Pulmonary artery endothelial cell (primary cell): ENCODE results near the gene SERTAD3. TPM values are rescaled to one million over a fixed set of nuclear protein-coding genes. Genes with fewer than 3 reads are reported as not detected.
A peak's percentile ranks its signal among the peaks of the same experiment; 100 is the strongest.
"Not testable (repeated sequence)": the region's sequence is repeated elsewhere in the genome, so short reads cannot be mapped to it uniquely, and the experiment has no call there.

ENCODE experiments used
- DNase-seq: peaks from one replicate; pipeline ENCODE4 v3.0.0-alpha.2; 2011; ENCODE audit warnings: low read depth, low spot score
- total RNA-seq: library from RNA; depleted of rRNA; stranded (reverse); fragments of >200 nt; gene quantifications from 2 replicates; pipeline ENCODE4 v1.2.3, GENCODE V29; 2014

Gene SERTAD3
- total RNA-seq, 1 donor from 2014 or later = 17.1 TPM

DNA sequence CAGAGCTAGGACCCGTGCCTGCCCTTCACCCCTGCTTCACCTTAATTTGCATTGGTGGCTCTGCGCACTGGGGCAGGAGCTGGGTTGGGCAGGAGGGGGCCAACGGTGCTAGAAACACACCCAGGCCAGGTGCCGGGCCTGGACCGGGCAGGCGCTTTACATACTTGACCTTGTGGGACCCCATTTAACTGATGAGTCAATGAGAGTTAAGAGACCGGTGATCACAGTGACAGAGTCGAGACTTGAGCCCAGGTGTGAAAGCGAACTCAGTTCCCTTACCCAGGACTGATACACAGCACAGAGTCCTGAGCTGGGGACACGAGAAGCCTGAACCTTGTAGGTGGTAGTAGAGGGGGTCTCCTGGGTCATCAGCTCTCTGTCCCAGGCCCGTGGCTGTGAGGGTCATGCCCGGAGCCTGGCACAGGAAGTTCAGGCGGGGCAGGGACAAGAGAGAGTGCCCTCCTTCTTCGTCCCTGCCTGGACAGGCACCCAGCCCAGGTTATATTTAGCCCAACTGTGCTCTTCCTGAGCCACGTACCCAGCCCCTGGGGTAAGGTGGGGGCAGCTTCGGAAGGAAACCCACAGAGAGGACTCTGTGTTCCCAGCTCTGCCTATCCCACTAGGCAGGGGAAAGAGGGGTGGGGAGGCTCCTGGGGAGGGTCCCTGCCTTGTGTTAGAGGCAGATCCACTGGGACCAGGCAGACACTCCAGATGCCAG, 32.9 kb downstream of the SERTAD3 start:
- DNase-seq = no peak

DNA sequence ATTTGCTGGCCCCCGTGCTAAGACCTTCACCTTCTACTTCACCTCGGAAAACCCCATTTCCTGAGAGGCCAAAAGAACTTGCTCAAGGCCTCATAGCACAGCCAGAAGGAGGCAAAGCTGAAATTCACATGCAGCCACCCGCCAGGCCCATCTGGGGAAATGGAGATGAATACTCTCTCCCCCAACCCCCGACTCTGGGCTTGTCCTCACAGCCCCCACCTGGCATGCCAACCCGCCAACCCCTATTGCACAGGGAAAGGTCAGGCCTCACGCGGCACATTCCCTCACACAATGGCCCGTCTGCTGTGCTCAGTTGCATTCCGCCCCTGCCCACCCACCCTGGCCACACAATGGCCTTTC, 34.1 kb downstream of the SERTAD3 start:
- no peak for DNase-seq

DNA sequence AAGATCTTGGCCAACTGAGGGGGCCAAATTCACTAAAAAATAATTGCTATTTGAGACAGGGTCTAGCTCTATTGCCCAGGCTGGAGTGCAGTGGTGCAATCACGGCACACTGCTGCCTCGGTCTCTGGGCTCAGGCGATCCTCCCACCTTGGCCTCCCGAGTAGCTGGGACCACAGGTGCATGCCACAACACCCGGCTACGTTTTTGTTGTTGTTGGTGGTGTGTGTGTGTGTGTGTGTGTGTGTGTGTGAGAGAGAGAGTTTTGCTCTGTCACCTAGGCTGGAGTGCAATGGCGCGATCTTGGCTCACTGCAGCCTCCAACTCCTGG, 35.6 kb downstream of the SERTAD3 start:
- DNase-seq = not testable (repeated sequence)

DNA sequence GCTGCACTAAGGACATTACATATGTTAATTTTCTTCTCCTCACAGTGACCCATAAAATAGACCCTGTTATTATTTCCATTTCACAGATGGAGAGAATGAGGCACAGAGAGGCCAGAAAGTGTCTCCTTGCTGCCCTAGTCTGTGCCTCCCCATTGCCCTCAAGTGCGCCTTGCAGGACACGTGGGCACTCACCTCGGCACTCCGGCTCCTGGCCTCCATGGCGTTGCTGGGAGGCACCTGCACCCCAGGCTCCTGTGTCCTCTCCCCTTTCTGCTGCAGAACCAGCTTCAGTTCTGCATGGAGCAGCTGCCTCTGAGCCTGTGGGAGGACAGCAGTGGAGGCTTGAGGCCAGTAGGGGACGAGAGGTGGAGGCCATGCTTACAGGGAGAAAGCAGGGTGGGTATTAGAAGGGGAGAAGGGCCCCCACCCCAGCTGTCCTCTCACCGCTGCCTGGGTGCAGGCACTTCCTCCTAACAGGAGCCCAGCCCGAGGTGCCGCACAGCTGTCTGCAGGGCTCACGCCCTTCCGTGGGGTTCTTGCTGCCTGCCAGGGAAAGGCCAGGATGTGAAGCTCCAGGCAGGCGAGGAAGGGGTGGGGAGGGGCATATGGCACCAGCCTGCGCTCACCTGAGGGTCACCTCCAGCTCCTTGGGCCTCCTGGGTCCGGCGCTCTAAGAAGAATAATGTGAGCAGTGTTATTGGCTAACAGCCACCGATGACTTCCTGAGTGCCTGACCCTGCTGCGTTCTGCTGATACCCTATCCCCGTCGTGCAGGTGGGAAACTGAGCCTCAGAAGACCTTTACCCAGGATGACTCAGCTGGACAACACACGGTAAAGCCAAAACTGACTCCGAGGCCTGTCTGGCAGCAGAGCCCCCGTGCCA, 36.2 kb downstream of the SERTAD3 start:
- no peak for DNase-seq

DNA sequence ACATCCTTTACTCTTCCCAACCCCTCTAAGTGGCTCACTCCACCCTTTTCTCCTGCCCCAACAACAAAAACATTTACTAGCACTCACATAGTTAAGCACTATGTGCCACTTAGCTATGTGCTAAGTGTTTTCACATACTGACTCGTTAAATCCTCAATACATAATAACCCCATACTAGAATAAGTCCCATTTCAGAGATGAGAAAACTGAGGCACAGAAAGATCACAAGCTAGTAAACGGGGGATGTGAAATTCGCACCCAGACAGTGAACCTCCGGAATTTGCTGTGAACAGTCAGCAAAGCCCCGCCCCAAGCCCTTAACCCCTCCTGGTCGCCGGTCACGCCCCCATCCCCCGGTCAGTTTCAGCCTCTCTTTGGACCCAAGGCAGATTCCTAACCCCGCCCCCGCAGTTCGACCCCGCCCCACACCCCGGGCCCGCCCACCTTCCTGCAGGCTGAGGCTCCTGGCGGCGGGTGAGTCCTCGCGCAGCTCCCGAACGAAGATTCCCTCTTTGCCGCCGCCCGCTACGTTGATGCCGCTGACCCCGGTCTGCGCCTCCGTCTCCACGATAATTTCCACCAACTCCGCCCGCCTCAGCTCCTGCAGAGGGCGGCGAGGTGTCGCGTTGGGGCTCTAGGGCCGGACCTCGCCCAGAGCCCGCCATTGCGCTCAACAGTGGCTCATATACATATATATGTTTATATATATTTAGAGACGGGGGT, 40.7 kb downstream of the SERTAD3 start:
- peak; percentile 66 for DNase-seq

DNA sequence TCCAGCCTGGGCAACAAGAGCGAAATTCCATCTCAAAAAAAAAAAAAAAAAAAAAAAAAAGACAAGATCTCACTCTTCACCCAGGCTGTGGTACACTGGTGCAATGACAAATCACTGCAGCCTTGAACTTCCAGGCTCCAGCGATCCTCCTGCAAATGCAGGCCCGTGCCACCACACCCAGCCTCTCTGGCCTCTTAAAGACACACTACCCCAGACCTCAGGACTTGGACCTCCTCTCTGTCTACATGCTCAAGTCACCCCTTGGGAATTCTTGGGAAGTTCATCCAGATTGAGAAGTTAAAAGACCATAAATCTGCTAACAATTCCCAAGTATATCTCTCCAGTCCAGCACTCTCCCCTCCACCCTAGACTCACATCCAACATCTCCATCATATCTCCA, 43.6 kb downstream of the SERTAD3 start:
- DNase-seq = no peak

DNA sequence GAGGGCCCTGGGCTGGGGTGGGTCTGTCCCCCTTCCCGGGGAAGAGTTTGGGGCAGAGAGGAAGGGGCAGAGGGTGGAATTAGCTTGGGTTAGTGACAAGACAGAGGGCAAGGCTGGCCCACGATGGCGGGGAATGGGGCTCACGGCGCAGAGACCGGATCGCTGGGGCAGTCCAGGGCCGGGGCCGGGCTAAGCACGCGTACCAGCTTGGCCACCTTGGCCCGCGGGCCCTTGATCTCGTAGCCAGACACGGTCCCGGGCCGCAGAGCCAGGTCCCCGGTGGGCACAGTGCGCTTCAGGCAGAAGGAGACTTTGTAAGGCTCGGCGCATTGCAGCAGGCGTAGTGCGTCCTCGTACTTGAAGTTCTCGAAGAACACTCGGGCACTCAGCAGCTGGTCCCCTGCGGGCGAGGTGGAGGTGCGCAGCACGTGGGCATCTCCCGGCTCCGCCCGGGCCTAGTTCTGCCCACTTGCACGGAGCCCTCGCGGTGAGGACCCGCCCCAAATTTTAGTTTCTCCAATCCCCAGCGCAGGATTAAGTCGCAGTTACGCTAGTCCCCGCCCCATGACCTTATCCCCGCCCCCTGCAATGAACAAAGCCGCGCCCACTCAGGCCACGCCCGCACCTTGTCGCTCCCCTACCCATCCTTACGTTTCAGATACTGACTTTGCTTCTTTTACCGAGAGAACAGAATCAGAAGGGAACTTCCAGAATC, 45.6 kb downstream of the SERTAD3 start:
- DNase-seq = no peak

DNA sequence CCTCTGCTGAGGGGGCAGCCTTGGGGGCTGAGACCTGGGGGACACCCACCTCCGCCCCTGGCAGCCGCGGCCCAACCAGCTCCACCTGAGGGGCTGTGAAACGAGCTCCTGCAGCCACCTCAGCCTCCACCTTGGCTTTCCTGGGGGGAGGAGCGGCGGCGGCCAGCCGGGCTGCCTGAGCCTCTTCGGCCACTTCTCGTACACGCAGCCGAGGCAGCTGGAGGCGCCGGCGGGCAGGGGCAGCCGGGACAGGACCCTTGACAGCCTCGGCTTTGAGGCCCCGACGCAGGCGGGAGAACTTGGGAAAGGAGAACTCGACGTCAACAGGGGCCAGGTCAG, 46.6 kb downstream of the SERTAD3 start:
- DNase-seq = no peak

DNA sequence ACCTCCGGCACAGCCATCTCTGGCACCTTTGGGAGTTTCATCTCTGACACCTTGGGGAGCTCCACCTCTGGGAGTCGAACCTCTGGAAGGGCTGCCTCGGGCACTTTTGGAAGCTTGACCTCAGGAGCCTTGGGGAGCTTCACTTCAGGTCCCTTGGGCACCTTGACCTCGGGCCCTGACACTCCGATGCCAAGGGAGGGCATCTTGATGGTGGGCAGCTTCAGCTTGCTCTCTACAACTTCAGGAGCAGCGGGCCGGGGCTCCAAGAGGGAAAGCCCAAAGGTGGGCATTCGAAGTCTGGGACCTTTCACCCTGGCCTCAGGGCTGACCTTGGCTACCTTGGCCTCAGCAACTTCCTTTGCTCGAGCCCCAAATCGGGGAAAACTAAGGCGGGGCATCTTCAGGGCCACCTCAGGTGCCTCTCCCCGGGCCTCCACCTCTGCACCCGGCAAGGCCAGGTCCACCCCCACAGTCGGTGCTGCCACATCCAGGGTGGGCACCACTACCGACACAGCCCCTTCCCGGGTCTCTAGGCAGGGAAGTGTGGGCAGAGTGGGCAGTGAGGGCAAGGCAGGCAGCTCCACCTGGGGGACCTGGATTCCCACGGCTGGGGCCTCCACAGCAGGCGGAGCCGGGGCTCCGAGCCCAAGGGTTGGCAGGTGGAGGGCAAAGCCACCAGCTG, 47.1 kb downstream of the SERTAD3 start:
- no peak for DNase-seq

DNA sequence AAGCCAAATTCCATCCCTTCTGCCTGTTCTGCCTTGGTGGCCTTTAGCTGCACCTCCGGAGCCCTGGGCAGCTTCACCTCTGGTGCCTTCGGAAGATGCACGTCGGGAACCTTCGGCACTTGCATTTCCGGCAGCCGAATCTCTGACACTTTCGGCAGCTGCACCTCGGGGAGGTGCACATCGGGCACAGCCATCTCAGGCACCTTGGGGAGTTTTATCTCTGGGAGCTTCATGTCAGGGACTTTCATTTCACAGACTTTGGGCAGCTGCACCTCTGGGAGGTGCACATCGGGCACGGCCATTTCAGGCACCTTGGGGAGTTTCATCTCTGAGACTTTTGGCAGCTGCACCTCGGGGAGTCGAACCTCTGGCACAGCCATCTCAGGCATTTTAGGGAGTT, 48.2 kb downstream of the SERTAD3 start:
- no peak for DNase-seq

DNA sequence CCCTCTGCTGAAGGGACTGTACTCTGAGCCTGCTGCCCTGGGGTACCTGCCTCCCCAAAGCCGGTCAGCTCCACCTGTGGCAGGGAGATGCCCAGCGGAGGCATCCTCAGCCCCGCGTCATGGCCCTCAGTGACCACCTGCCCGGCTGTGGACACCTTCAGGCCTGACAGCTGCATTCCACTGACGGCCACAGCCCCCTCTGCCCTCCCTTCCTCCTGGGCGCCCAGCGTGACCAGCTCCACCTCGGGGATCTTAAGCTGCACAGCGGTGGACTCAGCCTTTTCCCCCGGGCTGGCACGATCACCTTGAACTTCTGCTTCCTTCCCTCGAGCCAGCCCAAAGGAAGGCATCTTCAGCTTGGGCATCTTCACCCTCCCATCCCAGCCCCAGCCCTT, 49.3 kb downstream of the SERTAD3 start:
- DNase-seq = no peak

DNA sequence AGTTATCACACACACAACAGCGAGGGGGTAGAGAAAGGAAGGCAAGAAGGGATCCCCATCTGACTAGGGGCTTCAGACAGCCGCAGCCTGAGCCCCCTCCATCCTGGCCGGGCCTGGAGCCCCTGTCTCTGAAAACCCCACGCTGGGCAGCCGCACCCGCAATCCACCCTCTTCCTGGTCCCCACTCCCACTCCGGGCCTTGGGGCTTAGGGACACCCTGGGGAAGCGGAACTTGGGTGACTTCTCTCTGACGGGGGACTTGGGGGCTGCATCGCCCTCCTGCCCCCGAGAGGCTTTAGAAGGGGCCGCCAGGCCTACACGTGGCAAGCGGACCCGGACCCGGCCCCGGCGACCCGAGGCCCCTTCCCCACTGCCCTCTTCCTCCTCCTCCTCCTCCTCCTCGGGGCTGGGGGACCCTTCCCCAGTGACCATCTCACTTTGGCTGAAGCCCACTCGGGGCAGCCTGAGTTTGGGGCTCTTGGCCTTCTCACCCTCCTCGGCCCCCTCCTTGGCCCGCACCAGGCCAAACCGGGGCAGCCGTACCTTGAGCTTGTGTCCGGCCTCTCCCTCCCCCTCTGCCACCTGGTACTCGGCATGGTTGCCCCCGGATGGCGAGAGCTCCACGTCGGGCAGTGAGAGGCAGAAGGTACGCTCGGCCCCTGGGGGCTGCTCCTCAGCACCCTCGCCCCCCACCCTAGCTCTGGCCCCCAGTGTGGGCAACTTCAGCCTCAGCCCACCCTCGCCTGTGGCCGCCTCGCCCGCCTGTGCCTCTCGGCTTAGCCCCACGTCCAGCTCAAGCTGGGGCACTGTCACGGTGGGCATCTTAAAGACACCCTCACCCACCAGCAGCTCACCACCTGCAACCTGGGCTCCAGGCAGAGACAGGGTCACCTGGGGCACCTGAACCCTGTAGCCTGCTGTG, 50.0 kb downstream of the SERTAD3 start:
- DNase-seq = no peak

DNA sequence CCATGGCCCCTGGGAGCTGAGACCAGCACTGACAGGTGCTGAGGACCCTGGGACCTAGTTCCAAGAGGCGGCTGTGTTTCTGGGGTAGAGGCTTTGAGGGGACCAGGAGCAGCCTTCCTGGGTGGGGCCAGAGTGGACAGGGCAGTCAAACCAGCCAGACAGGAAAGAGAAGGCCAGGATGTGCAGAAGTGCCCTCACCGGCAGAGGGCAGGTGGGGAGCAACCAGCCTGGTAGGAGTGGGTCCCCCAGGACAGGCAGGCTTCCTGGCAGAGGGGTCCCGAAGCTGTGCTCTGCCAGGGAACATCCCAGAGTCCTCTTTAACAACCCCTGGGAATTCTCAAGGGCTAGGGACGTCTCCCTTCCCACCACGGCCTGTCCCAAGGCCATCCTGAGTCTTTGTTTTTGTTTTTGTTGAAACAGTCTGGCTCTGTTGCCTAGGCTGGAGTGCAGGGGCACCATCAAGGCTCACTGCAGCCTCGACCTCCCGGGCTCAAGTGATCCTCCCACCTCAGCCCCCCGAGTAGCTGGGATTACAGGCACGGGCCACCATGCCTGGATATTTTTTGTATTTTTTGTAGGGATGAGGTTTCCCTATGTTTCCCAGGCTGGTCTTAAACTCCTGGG, 51.1 kb downstream of the SERTAD3 start:
- no peak for DNase-seq

DNA sequence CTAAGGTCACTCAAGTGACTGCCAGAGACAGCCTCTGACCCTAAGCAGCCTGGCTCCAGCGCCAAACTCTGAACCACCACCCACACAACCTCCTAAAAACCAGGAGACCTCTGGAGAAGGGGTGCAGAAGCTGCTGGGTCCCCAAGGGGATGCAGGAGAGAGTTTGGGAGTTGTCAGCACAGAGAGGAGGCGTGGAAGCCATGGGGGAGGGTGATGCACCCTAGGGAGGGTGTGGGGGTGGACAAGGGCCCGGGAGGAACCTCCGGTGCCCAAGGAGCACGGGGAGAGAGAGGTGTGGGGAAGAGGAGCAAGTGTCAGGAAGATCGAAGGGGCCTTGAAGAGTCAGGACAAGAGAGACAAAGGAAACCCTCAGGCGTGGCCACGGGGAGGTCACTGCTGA, 52.0 kb downstream of the SERTAD3 start:
- DNase-seq = no peak

Other genes with a start within 250 kb of the SERTAD3 start
- gene TTC9B, start 226.0 kb downstream of the SERTAD3 start, total RNA-seq = not detected in 2 replicates
- gene CCNP, start 217.6 kb downstream of the SERTAD3 start, total RNA-seq = 0.07 TPM in 1 of 2 replicates, not detected in the other
- 22.6 and 30.1 TPM in 2 replicates for gene AKT2, start 159.0 kb downstream of the SERTAD3 start, total RNA-seq
- 7.4 and 10.5 TPM in 2 replicates for gene C19orf47, start 95.9 kb downstream of the SERTAD3 start, total RNA-seq
- gene PLD3, start 95.6 kb downstream of the SERTAD3 start, total RNA-seq = 91.0 and 155 TPM in 2 replicates
- 0.07 TPM in 1 of 2 replicates, not detected in the other for gene HIPK4, start 54.2 kb downstream of the SERTAD3 start, total RNA-seq
- 1.0 and 1.2 TPM in 2 replicates for gene PRX, start 31.0 kb downstream of the SERTAD3 start, total RNA-seq
- gene SERTAD1, start 18.3 kb downstream of the SERTAD3 start, total RNA-seq = 18.8 and 22.9 TPM in 2 replicates
- gene BLVRB, start 21.4 kb upstream of the SERTAD3 start, total RNA-seq = 53.9 and 68.7 TPM in 2 replicates
- 0.20 and 0.28 TPM in 2 replicates for gene SPTBN4, start 22.7 kb upstream of the SERTAD3 start, total RNA-seq
- 29.5 and 33.5 TPM in 2 replicates for gene SHKBP1, start 132.5 kb upstream of the SERTAD3 start, total RNA-seq
- gene LTBP4, start 157.0 kb upstream of the SERTAD3 start, total RNA-seq = 6.1 and 14.4 TPM in 2 replicates
- 19.4 and 23.8 TPM in 2 replicates for gene NUMBL, start 246.3 kb upstream of the SERTAD3 start, total RNA-seq